GM23338 (cell line): ENCODE results near the gene DEDD2. TPM values are rescaled to one million over a fixed set of nuclear protein-coding genes. Genes with fewer than 3 reads are reported as not detected.

Source experiments
- CREB1 ChIP-seq: fragments of 250-450 bp; sonication (Bioruptor Pico); IDR thresholded peaks from 2 replicates; pipeline ENCODE4 v1.5.0; 2020; ENCODE audit warnings: low read depth, mild to moderate bottlenecking, moderate library complexity
- EZH2 ChIP-seq: fragments of 200-600 bp; sonication (generic); IDR thresholded peaks from one replicate; pipeline ENCODE4 v1.8.0; 2017; ENCODE audit warnings: antibody characterized with exemption, mild to moderate bottlenecking, low read depth; ENCODE audit not compliant: unreplicated experiment
- EZH2phosphoT487 ChIP-seq: fragments of 200-600 bp; sonication (generic); IDR thresholded peaks from one replicate; pipeline ENCODE4 v1.8.1; 2018; ENCODE audit warnings: antibody characterized with exemption; ENCODE audit not compliant: unreplicated experiment
- POLR2AphosphoS5 ChIP-seq: IDR thresholded peaks from 2 replicates; pipeline ENCODE4 v1.6.1; 2016; ENCODE audit warnings: antibody characterized with exemption, low read depth
- ZNF114 ChIP-seq: fragments of 250-450 bp; sonication (Bioruptor Pico); IDR thresholded peaks from 2 replicates; pipeline ENCODE4 v1.5.0; 2020; ENCODE audit warnings: mild to moderate bottlenecking, moderate library complexity
- ZNF331 ChIP-seq: fragments of 250-450 bp; sonication (Bioruptor Pico); IDR thresholded peaks from 2 replicates; pipeline ENCODE4 v1.5.0; 2020; ENCODE audit warnings: low read depth, mild to moderate bottlenecking, moderate library complexity
- ZNF462 ChIP-seq: fragments of 250-450 bp; sonication (Bioruptor Pico); IDR thresholded peaks from 2 replicates; pipeline ENCODE4 v1.5.0; 2020; ENCODE audit warnings: mild to moderate bottlenecking, moderate library complexity
- polyA plus RNA-seq: library from polyadenylated mRNA; unstranded; fragments of >200 nt; fragmentation: Nextera tagmentation; extraction: Ambion mirVana; gene quantifications from 2 replicates; pipeline ENCODE4 v1.2.1, GENCODE V29; 2016
- total RNA-seq: library from RNA; depleted of rRNA; stranded (reverse); fragments of >200 nt; shearing (Covaris generic); gene quantifications from 2 replicates; pipeline ENCODE4 v1.2.3, GENCODE V29; 2014
- TF ChIP-seq, protein P1 (sequence below): IDR thresholded peaks from one replicate; pipeline ENCODE4 v1.6.1; 2018; ENCODE audit warnings: antibody characterized with exemption; ENCODE audit not compliant: unreplicated experiment

The DEDD2 gene
- total and polyA plus RNA-seq, 2 experiments from 2014 or later = 23.4 to 63.0 TPM

DNA sequence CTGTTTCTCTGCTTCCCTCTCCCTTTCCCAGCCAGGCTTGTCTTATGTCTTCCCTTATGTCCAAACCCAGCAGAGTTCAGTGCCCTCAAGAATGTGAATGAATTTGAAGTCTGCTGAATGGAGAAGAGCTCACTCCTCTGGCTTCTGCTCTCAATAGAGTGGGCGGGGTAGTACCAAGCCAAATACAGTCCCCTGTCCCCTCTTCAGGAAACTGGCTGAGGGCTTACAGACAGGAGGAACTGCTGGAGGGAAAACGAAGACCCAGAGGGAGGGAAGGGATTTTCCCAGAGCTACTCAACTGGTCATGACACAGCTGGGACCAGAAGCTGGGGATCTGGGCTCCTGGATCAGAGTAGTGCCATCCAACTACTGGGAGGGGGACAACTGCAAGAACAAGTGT is 52.3 kb downstream of the DEDD2 start (continued):
- no peak for TF ChIP-seq ZNF462 (CRISPR knock-in tag)
- TF ChIP-seq EZH2phosphoT487 = no peak
- TF ChIP-seq EZH2 = no peak
- TF ChIP-seq CREB1 (CRISPR knock-in tag) = no peak
- no peak for TF ChIP-seq POLR2AphosphoS5
- no peak for TF ChIP-seq ZNF114 (CRISPR knock-in tag)
- TF ChIP-seq, protein P1, sequence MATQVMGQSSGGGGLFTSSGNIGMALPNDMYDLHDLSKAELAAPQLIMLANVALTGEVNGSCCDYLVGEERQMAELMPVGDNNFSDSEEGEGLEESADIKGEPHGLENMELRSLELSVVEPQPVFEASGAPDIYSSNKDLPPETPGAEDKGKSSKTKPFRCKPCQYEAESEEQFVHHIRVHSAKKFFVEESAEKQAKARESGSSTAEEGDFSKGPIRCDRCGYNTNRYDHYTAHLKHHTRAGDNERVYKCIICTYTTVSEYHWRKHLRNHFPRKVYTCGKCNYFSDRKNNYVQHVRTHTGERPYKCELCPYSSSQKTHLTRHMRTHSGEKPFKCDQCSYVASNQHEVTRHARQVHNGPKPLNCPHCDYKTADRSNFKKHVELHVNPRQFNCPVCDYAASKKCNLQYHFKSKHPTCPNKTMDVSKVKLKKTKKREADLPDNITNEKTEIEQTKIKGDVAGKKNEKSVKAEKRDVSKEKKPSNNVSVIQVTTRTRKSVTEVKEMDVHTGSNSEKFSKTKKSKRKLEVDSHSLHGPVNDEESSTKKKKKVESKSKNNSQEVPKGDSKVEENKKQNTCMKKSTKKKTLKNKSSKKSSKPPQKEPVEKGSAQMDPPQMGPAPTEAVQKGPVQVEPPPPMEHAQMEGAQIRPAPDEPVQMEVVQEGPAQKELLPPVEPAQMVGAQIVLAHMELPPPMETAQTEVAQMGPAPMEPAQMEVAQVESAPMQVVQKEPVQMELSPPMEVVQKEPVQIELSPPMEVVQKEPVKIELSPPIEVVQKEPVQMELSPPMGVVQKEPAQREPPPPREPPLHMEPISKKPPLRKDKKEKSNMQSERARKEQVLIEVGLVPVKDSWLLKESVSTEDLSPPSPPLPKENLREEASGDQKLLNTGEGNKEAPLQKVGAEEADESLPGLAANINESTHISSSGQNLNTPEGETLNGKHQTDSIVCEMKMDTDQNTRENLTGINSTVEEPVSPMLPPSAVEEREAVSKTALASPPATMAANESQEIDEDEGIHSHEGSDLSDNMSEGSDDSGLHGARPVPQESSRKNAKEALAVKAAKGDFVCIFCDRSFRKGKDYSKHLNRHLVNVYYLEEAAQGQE = no peak
- no peak for TF ChIP-seq ZNF331 (CRISPR knock-in tag)
